ENCODE results near the gene C12orf75.

- TF ChIP-seq POLR2A (IDR thresholded peaks at IDR 0.05) (no peak), CTCF (IDR thresholded peaks at IDR 0.05) (no peak)
These were observed 38.5 kb downstream of the C12orf75 start for GRCh38 chr12:105369014-105369413.

Data from Peyer's patch (tissue), 4 donors.